ENCODE data around the gene NCK2. TPM values are rescaled to one million over a fixed set of nuclear protein-coding genes. Genes with fewer than 3 reads are reported as not detected.
A peak's percentile ranks its signal among the peaks of the same experiment; 100 is the strongest.

The NCK2 gene
- total and polyA plus RNA-seq, 10 of the 15 experiments (the other 5 are each of a cell fraction or from before 2014, with no cell fraction given), result 1.2 to 30.9 (median 14.1) TPM

DNA sequence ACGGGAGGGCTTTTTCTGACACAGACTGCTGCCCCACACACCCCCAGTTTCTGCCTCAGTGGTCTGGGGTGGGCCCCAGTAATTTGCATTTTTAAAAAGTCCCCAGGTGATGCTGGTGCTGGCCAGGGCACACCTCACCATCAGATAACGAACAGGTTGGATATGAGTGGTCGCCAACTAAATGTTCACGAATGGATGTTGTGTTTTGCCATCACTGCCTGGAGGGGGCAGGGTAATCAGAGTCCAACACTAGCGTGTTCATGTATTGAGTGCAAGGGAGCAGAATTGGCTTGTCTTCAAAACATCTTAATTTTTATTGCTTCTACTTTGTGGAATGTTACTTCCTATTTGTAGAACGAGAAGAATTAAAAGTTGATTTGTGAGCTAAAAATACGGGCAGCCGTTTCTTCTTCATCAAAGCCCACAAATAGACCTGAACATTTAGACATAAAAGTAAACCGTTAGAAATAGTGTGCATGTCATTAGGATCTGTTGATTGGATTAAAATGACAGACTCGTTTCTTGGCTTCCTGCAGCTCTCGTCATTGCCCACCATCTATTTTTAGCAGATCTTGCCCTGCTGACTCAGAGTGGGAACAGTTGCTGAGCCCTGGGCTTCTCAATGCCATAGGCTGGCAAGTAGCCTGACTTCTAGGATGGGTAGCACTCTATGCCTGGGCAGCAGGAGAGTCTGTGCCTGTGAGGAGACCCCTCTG is 45.2 kb downstream of the NCK2 start (continued):
- TF ChIP-seq MTA2 (IDR thresholded peaks at IDR 0.05; ENCODE audit: low read depth) (no peak), EED (IDR thresholded peaks at IDR 0.05; ENCODE audit: low read depth) (peak; percentile 74), TARDBP (IDR thresholded peaks at IDR 0.05; ENCODE audit: borderline replicate concordance) (no peak), SIN3A (IDR thresholded peaks at IDR 0.05; ENCODE audit: low read depth, low read length) (no peak), LARP7 (IDR thresholded peaks at IDR 0.05) (no peak), CREB1 (IDR thresholded peaks at IDR 0.05; ENCODE audit: low read depth) (no peak), NFIC (IDR thresholded peaks at IDR 0.05; ENCODE audit: low read depth, low read length) (no peak; the same call in 1 of the 2 replicates), CBX5 (IDR thresholded peaks at IDR 0.05; ENCODE audit: low read depth) (no peak), SMAD1 (IDR thresholded peaks at IDR 0.05; ENCODE audit: low read depth, partially characterized antibody) (no peak), ZBED1 (IDR thresholded peaks at IDR 0.05; ENCODE audit: borderline replicate concordance) (no peak), KDM1A (IDR thresholded peaks at IDR 0.05; ENCODE audit: borderline replicate concordance) (no peak), CHD2 (IDR thresholded peaks at IDR 0.05; ENCODE audit: borderline replicate concordance, low read depth, low read length) (no peak), IKZF1 (conservative IDR thresholded peaks at IDR 0.05) (peak; percentile 39; the same call in 1 of the 2 replicates), YY1 (IDR thresholded peaks at IDR 0.05; ENCODE audit: low read depth, low read length) (no peak)
- TF ChIP-seq, protein P1, sequence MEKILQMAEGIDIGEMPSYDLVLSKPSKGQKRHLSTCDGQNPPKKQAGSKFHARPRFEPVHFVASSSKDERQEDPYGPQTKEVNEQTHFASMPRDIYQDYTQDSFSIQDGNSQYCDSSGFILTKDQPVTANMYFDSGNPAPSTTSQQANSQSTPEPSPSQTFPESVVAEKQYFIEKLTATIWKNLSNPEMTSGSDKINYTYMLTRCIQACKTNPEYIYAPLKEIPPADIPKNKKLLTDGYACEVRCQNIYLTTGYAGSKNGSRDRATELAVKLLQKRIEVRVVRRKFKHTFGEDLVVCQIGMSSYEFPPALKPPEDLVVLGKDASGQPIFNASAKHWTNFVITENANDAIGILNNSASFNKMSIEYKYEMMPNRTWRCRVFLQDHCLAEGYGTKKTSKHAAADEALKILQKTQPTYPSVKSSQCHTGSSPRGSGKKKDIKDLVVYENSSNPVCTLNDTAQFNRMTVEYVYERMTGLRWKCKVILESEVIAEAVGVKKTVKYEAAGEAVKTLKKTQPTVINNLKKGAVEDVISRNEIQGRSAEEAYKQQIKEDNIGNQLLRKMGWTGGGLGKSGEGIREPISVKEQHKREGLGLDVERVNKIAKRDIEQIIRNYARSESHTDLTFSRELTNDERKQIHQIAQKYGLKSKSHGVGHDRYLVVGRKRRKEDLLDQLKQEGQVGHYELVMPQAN (conservative IDR thresholded peaks at IDR 0.05), result no peak
- TF ChIP-seq, protein P2, sequence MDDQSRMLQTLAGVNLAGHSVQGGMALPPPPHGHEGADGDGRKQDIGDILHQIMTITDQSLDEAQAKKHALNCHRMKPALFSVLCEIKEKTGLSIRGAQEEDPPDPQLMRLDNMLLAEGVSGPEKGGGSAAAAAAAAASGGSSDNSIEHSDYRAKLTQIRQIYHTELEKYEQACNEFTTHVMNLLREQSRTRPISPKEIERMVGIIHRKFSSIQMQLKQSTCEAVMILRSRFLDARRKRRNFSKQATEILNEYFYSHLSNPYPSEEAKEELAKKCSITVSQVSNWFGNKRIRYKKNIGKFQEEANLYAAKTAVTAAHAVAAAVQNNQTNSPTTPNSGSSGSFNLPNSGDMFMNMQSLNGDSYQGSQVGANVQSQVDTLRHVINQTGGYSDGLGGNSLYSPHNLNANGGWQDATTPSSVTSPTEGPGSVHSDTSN (IDR thresholded peaks at IDR 0.05; ENCODE audit: insufficient replicate concordance, low read depth, low read length), result no peak
- TF ChIP-seq, protein P3, sequence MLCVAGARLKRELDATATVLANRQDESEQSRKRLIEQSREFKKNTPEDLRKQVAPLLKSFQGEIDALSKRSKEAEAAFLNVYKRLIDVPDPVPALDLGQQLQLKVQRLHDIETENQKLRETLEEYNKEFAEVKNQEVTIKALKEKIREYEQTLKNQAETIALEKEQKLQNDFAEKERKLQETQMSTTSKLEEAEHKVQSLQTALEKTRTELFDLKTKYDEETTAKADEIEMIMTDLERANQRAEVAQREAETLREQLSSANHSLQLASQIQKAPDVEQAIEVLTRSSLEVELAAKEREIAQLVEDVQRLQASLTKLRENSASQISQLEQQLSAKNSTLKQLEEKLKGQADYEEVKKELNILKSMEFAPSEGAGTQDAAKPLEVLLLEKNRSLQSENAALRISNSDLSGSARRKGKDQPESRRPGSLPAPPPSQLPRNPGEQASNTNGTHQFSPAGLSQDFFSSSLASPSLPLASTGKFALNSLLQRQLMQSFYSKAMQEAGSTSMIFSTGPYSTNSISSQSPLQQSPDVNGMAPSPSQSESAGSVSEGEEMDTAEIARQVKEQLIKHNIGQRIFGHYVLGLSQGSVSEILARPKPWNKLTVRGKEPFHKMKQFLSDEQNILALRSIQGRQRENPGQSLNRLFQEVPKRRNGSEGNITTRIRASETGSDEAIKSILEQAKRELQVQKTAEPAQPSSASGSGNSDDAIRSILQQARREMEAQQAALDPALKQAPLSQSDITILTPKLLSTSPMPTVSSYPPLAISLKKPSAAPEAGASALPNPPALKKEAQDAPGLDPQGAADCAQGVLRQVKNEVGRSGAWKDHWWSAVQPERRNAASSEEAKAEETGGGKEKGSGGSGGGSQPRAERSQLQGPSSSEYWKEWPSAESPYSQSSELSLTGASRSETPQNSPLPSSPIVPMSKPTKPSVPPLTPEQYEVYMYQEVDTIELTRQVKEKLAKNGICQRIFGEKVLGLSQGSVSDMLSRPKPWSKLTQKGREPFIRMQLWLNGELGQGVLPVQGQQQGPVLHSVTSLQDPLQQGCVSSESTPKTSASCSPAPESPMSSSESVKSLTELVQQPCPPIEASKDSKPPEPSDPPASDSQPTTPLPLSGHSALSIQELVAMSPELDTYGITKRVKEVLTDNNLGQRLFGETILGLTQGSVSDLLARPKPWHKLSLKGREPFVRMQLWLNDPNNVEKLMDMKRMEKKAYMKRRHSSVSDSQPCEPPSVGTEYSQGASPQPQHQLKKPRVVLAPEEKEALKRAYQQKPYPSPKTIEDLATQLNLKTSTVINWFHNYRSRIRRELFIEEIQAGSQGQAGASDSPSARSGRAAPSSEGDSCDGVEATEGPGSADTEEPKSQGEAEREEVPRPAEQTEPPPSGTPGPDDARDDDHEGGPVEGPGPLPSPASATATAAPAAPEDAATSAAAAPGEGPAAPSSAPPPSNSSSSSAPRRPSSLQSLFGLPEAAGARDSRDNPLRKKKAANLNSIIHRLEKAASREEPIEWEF (IDR thresholded peaks at IDR 0.05; ENCODE audit: insufficient replicate concordance, low read depth, low read length), result no peak
- TF ChIP-seq, protein P4, sequence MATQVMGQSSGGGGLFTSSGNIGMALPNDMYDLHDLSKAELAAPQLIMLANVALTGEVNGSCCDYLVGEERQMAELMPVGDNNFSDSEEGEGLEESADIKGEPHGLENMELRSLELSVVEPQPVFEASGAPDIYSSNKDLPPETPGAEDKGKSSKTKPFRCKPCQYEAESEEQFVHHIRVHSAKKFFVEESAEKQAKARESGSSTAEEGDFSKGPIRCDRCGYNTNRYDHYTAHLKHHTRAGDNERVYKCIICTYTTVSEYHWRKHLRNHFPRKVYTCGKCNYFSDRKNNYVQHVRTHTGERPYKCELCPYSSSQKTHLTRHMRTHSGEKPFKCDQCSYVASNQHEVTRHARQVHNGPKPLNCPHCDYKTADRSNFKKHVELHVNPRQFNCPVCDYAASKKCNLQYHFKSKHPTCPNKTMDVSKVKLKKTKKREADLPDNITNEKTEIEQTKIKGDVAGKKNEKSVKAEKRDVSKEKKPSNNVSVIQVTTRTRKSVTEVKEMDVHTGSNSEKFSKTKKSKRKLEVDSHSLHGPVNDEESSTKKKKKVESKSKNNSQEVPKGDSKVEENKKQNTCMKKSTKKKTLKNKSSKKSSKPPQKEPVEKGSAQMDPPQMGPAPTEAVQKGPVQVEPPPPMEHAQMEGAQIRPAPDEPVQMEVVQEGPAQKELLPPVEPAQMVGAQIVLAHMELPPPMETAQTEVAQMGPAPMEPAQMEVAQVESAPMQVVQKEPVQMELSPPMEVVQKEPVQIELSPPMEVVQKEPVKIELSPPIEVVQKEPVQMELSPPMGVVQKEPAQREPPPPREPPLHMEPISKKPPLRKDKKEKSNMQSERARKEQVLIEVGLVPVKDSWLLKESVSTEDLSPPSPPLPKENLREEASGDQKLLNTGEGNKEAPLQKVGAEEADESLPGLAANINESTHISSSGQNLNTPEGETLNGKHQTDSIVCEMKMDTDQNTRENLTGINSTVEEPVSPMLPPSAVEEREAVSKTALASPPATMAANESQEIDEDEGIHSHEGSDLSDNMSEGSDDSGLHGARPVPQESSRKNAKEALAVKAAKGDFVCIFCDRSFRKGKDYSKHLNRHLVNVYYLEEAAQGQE (IDR thresholded peaks at IDR 0.05; ENCODE audit: low read depth, low read length), result no peak

All from GM12878 (cell line).